OCI-LY3 (cell line): ENCODE results near the gene MLST8.

Experiments used
- H2AFZ ChIP-seq: fragments of 200-600, 300-600 bp; shearing (Covaris generic); 2 replicates; pipeline ENCODE4 v1.6.0; 2014; ENCODE audit warnings: antibody characterized with exemption, low read depth, low read length
- H3K27ac ChIP-seq: fragments of 200-600, 300-600 bp; sonication (generic); 2 replicates; pipeline ENCODE4 v1.5.1; 2014; ENCODE audit warnings: mild to moderate bottlenecking, low read length, moderate library complexity, mixed read lengths
- H3K27me3 ChIP-seq: fragments of 200-600, 300-600 bp; sonication (generic); 2 replicates; pipeline ENCODE4 v1.6.1; 2014; ENCODE audit warnings: low read depth, low read length, mixed read lengths
- H3K36me3 ChIP-seq: fragments of 200-600, 300-600 bp; sonication (generic); replicated peaks from 2 replicates; pipeline ENCODE3; 2014; ENCODE audit warnings: low read depth, low read length, mixed read lengths
- H3K4me1 ChIP-seq: fragments of 300-600, 200-600 bp; sonication (generic); 2 replicates; pipeline ENCODE4 v1.6.1; 2014; ENCODE audit warnings: low read length, mixed read lengths
- H3K4me2 ChIP-seq: fragments of 200-600, 300-600 bp; sonication (generic); 2 replicates; pipeline ENCODE4 v1.6.1; 2014; ENCODE audit warnings: low read length, mixed read lengths
- H3K4me3 ChIP-seq: fragments of 300-600, 200-600 bp; sonication (generic); 2 replicates; pipeline ENCODE4 v1.5.1; 2014; ENCODE audit warnings: antibody characterized with exemption, mild to moderate bottlenecking, low read length, moderate library complexity
- H3K79me2 ChIP-seq: fragments of 300-600, 200-600 bp; shearing (Covaris generic); 2 replicates; pipeline ENCODE4 v1.6.1; 2014; ENCODE audit warnings: mild to moderate bottlenecking, low read length, mixed read lengths
- H3K9ac ChIP-seq: fragments of 300-600, 200-600 bp; shearing (Covaris generic); 2 replicates; pipeline ENCODE4 v1.6.0; 2014; ENCODE audit warnings: mild to moderate bottlenecking, low read length, moderate library complexity
- H3K9me3 ChIP-seq: fragments of 200-600, 300-600 bp; shearing (Covaris generic); 2 replicates; pipeline ENCODE4 v1.6.1; 2014; ENCODE audit warnings: low read length, mixed read lengths; ENCODE audit not compliant: insufficient read depth
- H4K20me1 ChIP-seq: fragments of 200-600, 300-600 bp; sonication (generic); 2 replicates; pipeline ENCODE4 v1.6.1; 2016; ENCODE audit warnings: low read length, mixed read lengths; ENCODE audit not compliant: insufficient read depth
- CTCF ChIP-seq: fragments of 200-600, 300-600 bp; sonication (generic); IDR thresholded peaks from 2 replicates; pipeline ENCODE4 v1.5.1; 2014; ENCODE audit warnings: antibody characterized with exemption, low read length, low read depth
- EZH2phosphoT487 ChIP-seq: fragments of 200-600 bp; shearing (Covaris generic); IDR thresholded peaks from 2 replicates; pipeline ENCODE4 v1.6.1; 2018; ENCODE audit warnings: antibody characterized with exemption, mixed run types, low read depth

Gene MLST8

GRCh38 chr16:2170587-2171435 lies 34.4 kb upstream of the MLST8 start:
- Histone ChIP-seq H3K9me3 (no peaks in the 10 kb centered on the region), H3K4me1 (no peaks in the 10 kb centered on the region), H3K36me3 (peaks cover 26% of the 10 kb centered on the region), H2AFZ (no peak overlapping the region), H3K27ac (no peak overlapping the region), H3K27me3 (no peaks in the 10 kb centered on the region), H3K9ac (no peak overlapping the region), H3K4me2 (no peak overlapping the region), H4K20me1 (no peaks in the 10 kb centered on the region), H3K4me3 (no peak overlapping the region), H3K79me2 (no peaks in the 10 kb centered on the region)
- no peak for TF ChIP-seq CTCF
- no peak for TF ChIP-seq EZH2phosphoT487

GRCh38 chr16:2171601-2172178 lies 33.6 kb upstream of the MLST8 start:
- TF ChIP-seq EZH2phosphoT487, result no peak
- no peak for TF ChIP-seq CTCF
- no peaks in the 10 kb centered on the region for H3K27me3 ChIP-seq
- H3K36me3 ChIP-seq, result peaks cover 23% of the 10 kb centered on the region
- no peak overlapping the region for H2AFZ ChIP-seq
- no peak overlapping the region for H3K9ac ChIP-seq
- H3K4me2 ChIP-seq, result no peak overlapping the region
- no peaks in the 10 kb centered on the region for H3K79me2 ChIP-seq
- no peak overlapping the region for H3K27ac ChIP-seq
- no peaks in the 10 kb centered on the region for H3K9me3 ChIP-seq
- no peak overlapping the region for H3K4me3 ChIP-seq
- no peaks in the 10 kb centered on the region for H4K20me1 ChIP-seq
- no peaks in the 10 kb centered on the region for H3K4me1 ChIP-seq

GRCh38 chr16:2172688-2173335 lies 32.4 kb upstream of the MLST8 start:
- Histone ChIP-seq H3K4me2 (no peak overlapping the region), H2AFZ (no peak overlapping the region), H3K4me1 (no peaks in the 10 kb centered on the region), H4K20me1 (no peaks in the 10 kb centered on the region), H3K4me3 (no peak overlapping the region), H3K27ac (no peak overlapping the region), H3K9ac (no peak overlapping the region), H3K27me3 (no peaks in the 10 kb centered on the region), H3K9me3 (no peaks in the 10 kb centered on the region), H3K79me2 (no peaks in the 10 kb centered on the region), H3K36me3 (peaks cover 18% of the 10 kb centered on the region)
- TF ChIP-seq EZH2phosphoT487, result no peak
- no peak for TF ChIP-seq CTCF

GRCh38 chr16:2173366-2173765 lies 31.9 kb upstream of the MLST8 start:
- Histone ChIP-seq H3K4me2 (no peak overlapping the region), H4K20me1 (no peaks in the 10 kb centered on the region), H3K79me2 (no peaks in the 10 kb centered on the region), H2AFZ (no peak overlapping the region), H3K36me3 (peaks cover 15% of the 10 kb centered on the region), H3K9ac (no peak overlapping the region), H3K4me1 (no peaks in the 10 kb centered on the region), H3K27ac (no peak overlapping the region), H3K27me3 (no peaks in the 10 kb centered on the region), H3K4me3 (no peak overlapping the region), H3K9me3 (no peaks in the 10 kb centered on the region)
- no peak for TF ChIP-seq EZH2phosphoT487
- no peak for TF ChIP-seq CTCF
